ENCODE data around the gene COBL. TPM values are rescaled to one million over a fixed set of nuclear protein-coding genes. Genes with fewer than 3 reads are reported as not detected.

The COBL gene
- total RNA-seq, 1 donor from 2014 or later, result 53.2 TPM

GRCh38 chr7:51146816-51147586 is 169.6 kb downstream of the COBL start:
- Histone ChIP-seq H3K9me3 (ENCODE audit: control insufficient read depth in 3 of 3, low read length in 3 of 3) (peaks cover 0 to 4% (median 3%) of the 10 kb centered on the region in 3 donors), H3K27me3 (ENCODE audit: control insufficient read depth in 3 of 3, insufficient read depth in 3 of 3, low read length in 3 of 3) (no peaks in the 10 kb centered on the region), H3K9ac (ENCODE audit: low read depth in 1 of 3, low read length in 3 of 3) (no peak overlapping the region), H3K4me1 (ENCODE audit: control insufficient read depth in 3 of 3, insufficient read depth in 3 of 3, low read length in 3 of 3) (peaks cover 0 to 2% (median under 1%) of the 10 kb centered on the region in 3 donors), H3K4me3 (ENCODE audit: low read length in 3 of 3) (no peak overlapping the region), H3K27ac (ENCODE audit: low read depth, low read length) (no peak overlapping the region), H3K36me3 (ENCODE audit: control insufficient read depth in 3 of 3, insufficient read depth in 3 of 3, low read length in 3 of 3) (peaks cover 0 to 2% (median 0%) of the 10 kb centered on the region in 3 donors)

DNA sequence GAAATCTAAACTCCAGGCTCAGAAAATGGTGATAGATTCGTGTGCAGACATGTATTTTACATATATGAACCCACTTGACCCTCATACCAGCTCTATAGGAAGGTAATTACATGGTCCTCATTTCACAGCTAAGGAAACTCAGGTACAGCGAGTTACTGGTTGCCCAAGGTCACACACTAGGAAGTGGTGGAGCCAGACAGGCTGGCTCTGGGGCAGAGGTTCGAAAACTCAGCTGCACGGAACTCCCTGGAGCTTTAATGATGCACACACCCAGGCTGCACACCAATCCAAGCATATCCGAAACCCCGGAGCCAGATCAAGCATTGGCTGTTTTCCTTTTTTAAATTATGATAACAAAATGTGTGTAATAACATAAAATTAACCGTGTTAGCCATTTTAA is 172.4 kb downstream of the COBL start:
- no peak overlapping the region for H3K4me3 ChIP-seq (ENCODE audit: low read length in 3 of 3)
- peaks cover 0 to 4% (median 3%) of the 10 kb centered on the region in 3 donors for H3K9me3 ChIP-seq (ENCODE audit: control insufficient read depth in 3 of 3, low read length in 3 of 3)
- peaks cover 0 to under 1% (median 0%) of the 10 kb centered on the region in 3 donors for H3K36me3 ChIP-seq (ENCODE audit: control insufficient read depth in 3 of 3, insufficient read depth in 3 of 3, low read length in 3 of 3)
- no peak overlapping the region for H3K9ac ChIP-seq (ENCODE audit: low read depth in 1 of 3, low read length in 3 of 3)
- H3K27ac ChIP-seq (ENCODE audit: low read depth, low read length), result no peak overlapping the region
- peaks cover 0 to 11% (median 10%) of the 10 kb centered on the region in 3 donors for H3K4me1 ChIP-seq (ENCODE audit: control insufficient read depth in 3 of 3, insufficient read depth in 3 of 3, low read length in 3 of 3)
- H3K27me3 ChIP-seq (ENCODE audit: control insufficient read depth in 3 of 3, insufficient read depth in 3 of 3, low read length in 3 of 3), result no peaks in the 10 kb centered on the region

- Histone ChIP-seq H3K27me3 (ENCODE audit: control insufficient read depth in 3 of 3, insufficient read depth in 3 of 3, low read length in 3 of 3) (no peaks in the 10 kb centered on the region), H3K9me3 (ENCODE audit: control insufficient read depth in 3 of 3, low read length in 3 of 3) (peaks cover 0 to 4% (median 3%) of the 10 kb centered on the region in 3 donors), H3K27ac (ENCODE audit: low read depth, low read length) (no peak overlapping the region), H3K4me3 (ENCODE audit: low read length in 3 of 3) (no peak overlapping the region), H3K36me3 (ENCODE audit: control insufficient read depth in 3 of 3, insufficient read depth in 3 of 3, low read length in 3 of 3) (no peaks in the 10 kb centered on the region), H3K9ac (ENCODE audit: low read depth in 1 of 3, low read length in 3 of 3) (no peak overlapping the region), H3K4me1 (ENCODE audit: control insufficient read depth in 3 of 3, insufficient read depth in 3 of 3, low read length in 3 of 3) (peaks cover 2 to 11% (median 10%) of the 10 kb centered on the region in 3 donors)
Measured at GRCh38 chr7:51142741-51143385, 173.7 kb downstream of the COBL start.

- Histone ChIP-seq H3K4me1 (ENCODE audit: control insufficient read depth in 3 of 3, insufficient read depth in 3 of 3, low read length in 3 of 3) (peaks cover 2 to 11% (median 10%) of the 10 kb centered on the region in 3 donors), H3K27me3 (ENCODE audit: control insufficient read depth in 3 of 3, insufficient read depth in 3 of 3, low read length in 3 of 3) (no peaks in the 10 kb centered on the region), H3K36me3 (ENCODE audit: control insufficient read depth in 3 of 3, insufficient read depth in 3 of 3, low read length in 3 of 3) (no peaks in the 10 kb centered on the region), H3K9ac (ENCODE audit: low read depth in 1 of 3, low read length in 3 of 3) (no peak overlapping the region), H3K9me3 (ENCODE audit: control insufficient read depth in 3 of 3, low read length in 3 of 3) (no peaks in the 10 kb centered on the region), H3K27ac (ENCODE audit: low read depth, low read length) (peak overlapping the region; percentile 33), H3K4me3 (ENCODE audit: low read length in 3 of 3) (no peak overlapping the region)
Measured at GRCh38 chr7:51141451-51142003, 175.1 kb downstream of the COBL start.

GRCh38 chr7:51140199-51141164 is 176.1 kb downstream of the COBL start:
- H3K9me3 ChIP-seq (ENCODE audit: control insufficient read depth in 3 of 3, low read length in 3 of 3), result no peaks in the 10 kb centered on the region
- H3K4me1 ChIP-seq (ENCODE audit: control insufficient read depth in 3 of 3, insufficient read depth in 3 of 3, low read length in 3 of 3), result peaks cover 2 to 11% (median 10%) of the 10 kb centered on the region in 3 donors
- H3K36me3 ChIP-seq (ENCODE audit: control insufficient read depth in 3 of 3, insufficient read depth in 3 of 3, low read length in 3 of 3), result peaks cover 1 to 5% (median 3%) of the 10 kb centered on the region in 3 donors
- H3K27ac ChIP-seq (ENCODE audit: low read depth, low read length), result no peak overlapping the region
- no peak overlapping the region for H3K9ac ChIP-seq (ENCODE audit: low read depth in 1 of 3, low read length in 3 of 3)
- no peaks in the 10 kb centered on the region for H3K27me3 ChIP-seq (ENCODE audit: control insufficient read depth in 3 of 3, insufficient read depth in 3 of 3, low read length in 3 of 3)
- H3K4me3 ChIP-seq (ENCODE audit: low read length in 3 of 3), result no peak overlapping the region

GRCh38 chr7:51139796-51140195 is 176.8 kb downstream of the COBL start:
- Histone ChIP-seq H3K27me3 (ENCODE audit: control insufficient read depth in 3 of 3, insufficient read depth in 3 of 3, low read length in 3 of 3) (no peaks in the 10 kb centered on the region), H3K4me1 (ENCODE audit: control insufficient read depth in 3 of 3, insufficient read depth in 3 of 3, low read length in 3 of 3) (peaks cover 2 to 11% (median 10%) of the 10 kb centered on the region in 3 donors), H3K9ac (ENCODE audit: low read depth in 1 of 3, low read length in 3 of 3) (no peak overlapping the region), H3K36me3 (ENCODE audit: control insufficient read depth in 3 of 3, insufficient read depth in 3 of 3, low read length in 3 of 3) (peaks cover 4 to 8% (median 7%) of the 10 kb centered on the region in 3 donors), H3K9me3 (ENCODE audit: control insufficient read depth in 3 of 3, low read length in 3 of 3) (no peaks in the 10 kb centered on the region), H3K27ac (ENCODE audit: low read depth, low read length) (no peak overlapping the region), H3K4me3 (ENCODE audit: low read length in 3 of 3) (no peak overlapping the region)

DNA sequence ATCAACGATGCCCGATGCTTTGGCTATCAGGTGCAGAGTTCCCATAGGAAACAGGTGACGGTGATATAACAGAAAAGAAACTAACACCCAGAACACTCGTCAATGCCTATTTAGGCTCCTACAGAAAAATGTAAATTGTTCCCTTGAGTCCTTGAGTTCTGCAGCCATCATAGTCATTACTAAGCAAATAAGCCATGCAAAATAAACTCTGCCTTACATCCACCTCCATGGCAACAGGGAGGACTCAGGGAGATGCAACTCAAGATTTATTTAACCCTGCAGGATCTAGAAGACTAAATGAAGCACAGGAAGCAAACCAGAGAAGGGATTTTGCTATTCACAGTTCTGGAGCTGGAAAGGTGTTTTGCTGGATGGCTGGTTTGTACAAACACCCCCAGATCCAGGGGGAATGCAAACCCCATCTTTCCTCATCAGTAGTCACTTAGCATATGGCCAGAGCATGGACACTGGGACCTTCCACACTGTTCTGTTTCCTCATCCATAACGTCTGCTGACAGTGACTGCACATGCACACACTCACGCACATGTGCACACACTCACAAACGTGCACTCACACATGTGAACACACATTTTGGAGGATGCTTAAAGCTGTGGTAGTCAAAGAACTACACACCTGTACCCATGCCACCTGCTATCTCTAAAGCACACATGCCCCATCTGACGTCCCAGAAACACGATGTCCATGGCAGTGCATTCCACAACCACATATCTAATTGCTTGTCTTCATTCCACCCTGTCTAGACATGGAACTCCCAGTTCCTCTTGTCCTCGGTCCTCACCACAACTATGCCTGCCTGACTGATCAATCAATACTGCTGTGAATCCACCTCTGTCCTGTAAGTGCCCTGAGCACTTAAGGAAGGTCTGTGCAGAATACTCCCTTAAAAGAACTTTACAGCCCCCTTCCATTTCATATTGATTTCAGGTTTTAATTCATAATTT is 178.2 kb downstream of the COBL start:
- peaks cover 4 to 8% (median 7%) of the 10 kb centered on the region in 3 donors for H3K36me3 ChIP-seq (ENCODE audit: control insufficient read depth in 3 of 3, insufficient read depth in 3 of 3, low read length in 3 of 3)
- no peak overlapping the region for H3K4me3 ChIP-seq (ENCODE audit: low read length in 3 of 3)
- H3K4me1 ChIP-seq (ENCODE audit: control insufficient read depth in 3 of 3, insufficient read depth in 3 of 3, low read length in 3 of 3), result peaks cover 2 to 11% (median 10%) of the 10 kb centered on the region in 3 donors
- H3K27me3 ChIP-seq (ENCODE audit: control insufficient read depth in 3 of 3, insufficient read depth in 3 of 3, low read length in 3 of 3), result no peaks in the 10 kb centered on the region
- H3K9me3 ChIP-seq (ENCODE audit: control insufficient read depth in 3 of 3, low read length in 3 of 3), result no peaks in the 10 kb centered on the region
- H3K9ac ChIP-seq (ENCODE audit: low read depth in 1 of 3, low read length in 3 of 3), result no peak overlapping the region
- no peak overlapping the region for H3K27ac ChIP-seq (ENCODE audit: low read depth, low read length)

DNA sequence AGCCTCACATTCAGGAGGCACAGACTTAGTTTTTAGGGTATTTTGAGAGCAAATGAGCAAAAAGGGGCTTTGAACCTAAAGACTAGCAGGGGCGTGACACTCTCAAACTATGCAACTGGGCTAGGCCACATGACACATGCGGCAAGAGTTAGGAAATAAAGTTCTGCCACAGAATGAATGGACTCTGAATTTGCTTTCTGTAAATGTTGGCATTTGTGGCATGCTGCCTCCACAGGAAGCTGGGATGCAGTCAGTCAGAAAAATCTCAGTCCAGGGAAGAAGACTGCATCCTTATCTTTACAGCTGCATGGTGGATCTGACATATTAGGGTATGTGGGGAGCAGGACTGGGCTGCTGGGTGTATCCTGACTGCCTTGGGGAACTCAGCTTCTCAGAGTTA is 181.0 kb downstream of the COBL start:
- Histone ChIP-seq H3K27ac (ENCODE audit: low read depth, low read length) (no peak overlapping the region), H3K4me1 (ENCODE audit: control insufficient read depth in 3 of 3, insufficient read depth in 3 of 3, low read length in 3 of 3) (peaks cover 2 to 9% (median 4%) of the 10 kb centered on the region in 3 donors), H3K27me3 (ENCODE audit: control insufficient read depth in 3 of 3, insufficient read depth in 3 of 3, low read length in 3 of 3) (no peaks in the 10 kb centered on the region), H3K4me3 (ENCODE audit: low read length in 3 of 3) (no peak overlapping the region), H3K9ac (ENCODE audit: low read depth in 1 of 3, low read length in 3 of 3) (no peak overlapping the region), H3K9me3 (ENCODE audit: control insufficient read depth in 3 of 3, low read length in 3 of 3) (no peaks in the 10 kb centered on the region), H3K36me3 (ENCODE audit: control insufficient read depth in 3 of 3, insufficient read depth in 3 of 3, low read length in 3 of 3) (peaks cover 7 to 11% (median 9%) of the 10 kb centered on the region in 3 donors)

All from skeletal muscle tissue (tissue), 4 donors.